Measurements from ENCODE around the gene LSMEM2.
A peak's percentile ranks its signal among the peaks of the same experiment; 100 is the strongest.
"Not testable (repeated sequence)": the region's sequence is repeated elsewhere in the genome, so short reads cannot be mapped to it uniquely, and the experiment has no call there.

The LSMEM2 gene

DNA sequence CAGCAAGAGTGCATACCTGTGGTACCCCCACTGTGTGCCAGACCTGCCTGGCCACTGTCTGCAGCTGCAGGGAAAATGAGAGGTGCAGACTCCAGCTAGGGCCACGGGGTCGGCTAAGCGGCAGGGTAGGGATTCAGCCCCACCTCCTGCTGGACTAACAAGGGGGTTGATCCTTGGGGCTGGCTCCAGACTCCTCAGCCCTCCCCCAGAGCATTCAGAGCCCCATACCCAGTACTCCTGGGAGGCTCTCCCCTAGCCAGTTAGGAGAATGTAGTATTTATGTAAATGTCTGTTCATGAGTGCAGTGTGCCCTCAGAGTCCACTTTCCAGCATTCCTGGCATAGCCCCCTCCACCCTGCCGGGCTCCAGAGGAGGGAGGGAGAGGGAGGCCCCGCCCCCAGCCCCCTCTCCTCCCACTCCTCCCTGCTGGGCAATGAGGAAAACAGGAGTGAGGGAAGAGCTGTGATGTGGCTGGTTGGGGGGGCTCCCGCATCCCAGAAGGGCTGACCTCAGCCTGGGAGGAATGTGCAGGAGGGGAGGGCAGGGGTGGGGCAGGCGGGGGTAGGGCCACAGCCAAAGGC is 14.4 kb upstream of the LSMEM2 start:
- DNase-seq (ENCODE audit: low read depth in 2 of 2, low spot score in 1 of 2), result no peak

- DNase-seq (ENCODE audit: low read depth in 2 of 2, low spot score in 1 of 2), result no peak
These were observed 13.9 kb upstream of the LSMEM2 start for GRCh38 chr3:50264964-50265485.

DNA sequence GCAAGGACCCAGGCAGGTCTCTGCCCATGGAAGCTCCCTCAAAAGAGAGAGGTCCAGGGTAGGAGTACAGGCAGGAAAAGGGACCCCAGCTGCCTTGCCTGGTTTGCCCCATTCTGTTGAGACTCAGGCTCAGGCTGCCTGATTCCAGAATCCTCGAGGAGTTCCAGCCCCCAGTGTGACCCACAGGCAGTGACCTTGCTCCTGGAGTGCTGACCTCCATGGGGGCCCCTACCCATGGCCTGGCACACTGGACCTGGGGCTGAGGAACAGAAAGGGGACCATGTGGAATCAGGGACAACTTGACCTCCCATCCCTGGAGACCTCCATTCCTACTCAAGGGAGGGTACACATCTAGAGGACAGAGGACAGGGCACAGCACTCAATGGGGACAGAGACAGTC is 13.3 kb upstream of the LSMEM2 start:
- no peak for DNase-seq (ENCODE audit: low read depth in 2 of 2, low spot score in 1 of 2)

DNA sequence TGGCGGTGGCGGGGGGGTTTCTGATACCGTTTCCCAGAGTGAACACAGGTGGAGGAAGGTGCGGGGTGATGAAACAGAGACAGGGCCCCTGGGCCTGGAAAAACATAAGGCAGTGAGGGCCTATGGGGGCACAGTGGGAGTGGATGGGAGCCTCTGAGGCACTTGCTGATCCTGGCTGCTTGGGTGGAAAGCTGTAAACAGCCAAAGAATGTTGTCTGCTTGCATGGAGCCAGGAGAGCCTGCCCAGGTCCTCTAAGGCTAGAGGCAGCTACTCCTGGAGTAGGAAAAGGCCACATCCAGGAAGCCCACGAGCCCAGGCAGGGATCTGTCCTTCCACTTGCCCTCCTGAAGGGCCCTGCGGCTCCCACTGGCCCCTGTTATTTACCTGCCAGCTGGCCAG is 12.9 kb upstream of the LSMEM2 start:
- DNase-seq (ENCODE audit: low read depth in 2 of 2, low spot score in 1 of 2), result no peak

GRCh38 chr3:50266836-50267235 is 12.1 kb upstream of the LSMEM2 start:
- no peak for DNase-seq (ENCODE audit: low read depth in 2 of 2, low spot score in 1 of 2)

DNA sequence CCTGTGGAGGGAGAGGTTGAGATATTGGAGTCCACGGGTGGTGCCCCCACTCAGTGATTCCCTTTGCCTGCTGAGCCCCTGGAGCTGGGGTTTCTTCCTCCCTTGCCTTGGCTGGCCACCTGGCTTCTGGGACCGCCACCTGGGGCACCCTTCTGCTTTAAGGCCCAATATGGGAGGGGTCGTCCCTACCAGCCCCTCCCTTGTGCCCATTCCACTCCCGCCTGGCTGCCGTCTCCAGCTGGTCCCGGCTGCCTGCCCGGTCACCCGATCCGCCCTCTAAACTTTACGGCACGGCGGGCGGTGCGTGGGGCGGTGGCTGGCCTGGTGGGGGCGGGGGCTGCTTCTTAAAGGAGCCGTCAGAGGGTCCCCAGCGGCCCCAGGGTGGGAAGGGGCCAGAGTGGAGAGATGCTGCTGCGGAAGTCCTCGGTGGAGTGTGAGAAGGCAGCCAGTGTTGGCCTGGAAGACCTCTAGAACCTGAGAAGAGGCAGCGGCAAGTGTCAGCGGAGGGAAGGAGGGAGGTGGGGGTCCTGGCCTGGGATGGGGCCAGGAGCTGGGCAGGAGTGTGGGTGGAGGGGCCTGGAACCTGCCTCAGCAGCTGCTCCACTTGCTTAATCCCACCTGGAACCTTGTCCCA is 11.5 kb upstream of the LSMEM2 start:
- DNase-seq (ENCODE audit: low read depth in 2 of 2, low spot score in 1 of 2), result no peak

DNA sequence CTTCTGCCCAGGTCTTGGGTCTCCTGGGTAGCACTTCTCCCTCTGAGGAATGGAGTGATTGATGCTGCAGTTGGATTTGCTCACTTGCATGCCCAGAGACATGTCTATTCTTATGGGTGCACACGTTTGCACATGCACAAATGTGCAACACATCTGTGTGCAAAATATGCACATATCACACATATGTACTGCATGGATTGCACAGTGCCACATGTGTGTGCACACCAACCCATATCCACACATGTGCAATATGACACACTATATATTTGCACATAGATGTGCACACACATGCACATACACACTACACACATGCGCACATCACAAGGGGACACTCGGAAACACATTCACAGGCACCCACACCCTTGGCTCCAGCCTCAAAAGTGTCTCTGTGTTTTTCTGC is 10.6 kb upstream of the LSMEM2 start:
- DNase-seq (ENCODE audit: low read depth in 2 of 2, low spot score in 1 of 2), result no peak

DNA sequence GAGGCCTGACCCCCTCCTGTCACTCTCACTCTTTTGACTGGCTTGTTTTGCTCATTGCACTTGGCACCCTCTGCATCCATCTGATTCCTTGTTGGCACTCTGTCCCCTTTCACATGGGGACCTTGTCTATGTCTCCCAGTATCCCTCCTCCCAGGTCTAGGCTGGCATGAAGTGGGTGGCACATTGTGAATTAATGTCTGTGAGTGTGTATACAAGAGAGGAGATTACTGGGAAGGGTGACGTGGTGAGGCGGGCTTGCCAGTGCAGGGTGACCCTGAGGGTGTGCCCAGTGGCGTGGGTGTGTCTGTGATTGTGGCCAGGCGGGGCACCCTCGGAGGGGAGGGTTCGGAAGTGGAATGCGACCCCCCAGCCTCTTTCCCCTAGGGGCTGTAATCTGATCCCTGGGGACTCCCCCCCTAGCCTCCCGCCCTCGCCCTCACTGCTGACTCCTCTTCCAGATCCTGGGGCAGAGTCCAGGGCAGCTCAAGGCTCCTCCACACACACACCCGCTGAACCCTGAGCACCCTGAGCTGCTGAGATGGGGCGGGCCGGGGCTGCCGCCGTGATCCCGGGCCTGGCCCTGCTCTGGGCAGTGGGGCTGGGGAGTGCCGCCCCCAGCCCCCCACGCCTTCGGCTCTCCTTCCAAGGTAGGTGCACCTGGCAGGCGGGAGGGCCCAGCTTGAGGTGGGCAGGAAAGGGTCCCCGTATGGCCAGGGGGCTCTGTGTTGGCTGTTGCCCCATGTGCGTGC is 10.0 kb upstream of the LSMEM2 start, which contains the start of gene SEMA3B:
Gene SEMA3B (plus strand): TSS at position 445 of the 749 bp plus-strand sequence. CDS start 94 bp downstream, at position 539.
- no peak for DNase-seq (ENCODE audit: low read depth in 2 of 2, low spot score in 1 of 2)

- DNase-seq (ENCODE audit: low read depth in 2 of 2, low spot score in 1 of 2), result no peak
These were observed 9.4 kb upstream of the LSMEM2 start for GRCh38 chr3:50269460-50269859.

GRCh38 chr3:50269977-50270413 is 8.9 kb upstream of the LSMEM2 start:
- no peak for DNase-seq (ENCODE audit: low read depth in 2 of 2, low spot score in 1 of 2)

DNA sequence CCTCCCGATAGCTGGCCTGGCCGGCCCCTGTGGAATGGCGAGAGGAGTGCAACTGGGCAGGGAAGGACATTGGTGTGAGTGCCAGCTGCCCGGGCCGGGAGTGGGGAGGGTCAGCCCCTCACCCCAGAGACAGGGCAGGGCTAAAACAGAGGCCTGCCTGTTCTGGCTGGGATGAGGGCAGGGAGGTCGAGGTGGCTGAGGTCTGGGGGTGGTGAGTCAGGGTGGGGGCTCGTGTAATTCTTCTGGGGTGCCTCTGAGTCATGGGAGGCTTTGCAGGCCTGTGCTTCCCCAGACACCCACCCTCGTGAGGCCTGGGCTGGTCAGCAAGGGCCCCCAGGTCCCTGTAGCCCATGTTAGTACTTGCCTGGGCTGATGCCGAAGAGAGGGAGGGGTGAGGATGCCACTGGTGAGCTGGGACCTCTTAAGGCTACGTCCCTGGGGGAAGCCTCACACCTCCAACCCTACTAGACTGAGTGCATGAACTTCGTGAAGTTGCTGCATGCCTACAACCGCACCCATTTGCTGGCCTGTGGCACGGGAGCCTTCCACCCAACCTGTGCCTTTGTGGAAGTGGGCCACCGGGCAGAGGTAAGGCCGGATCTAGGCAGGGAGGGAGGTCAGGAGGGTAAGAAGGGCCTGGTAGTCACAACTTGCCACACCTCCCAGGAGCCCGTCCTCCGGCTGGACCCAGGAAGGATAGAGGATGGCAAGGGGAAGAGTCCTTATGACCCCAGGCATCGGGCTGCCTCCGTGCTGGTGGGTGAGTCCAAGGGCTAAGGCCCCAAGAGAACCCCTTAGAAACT is 8.3 kb upstream of the LSMEM2 start:
- DNase-seq (ENCODE audit: low read depth in 2 of 2, low spot score in 1 of 2), result no peak

- no peak for DNase-seq (ENCODE audit: low read depth in 2 of 2, low spot score in 1 of 2)
These were observed 7.5 kb upstream of the LSMEM2 start for GRCh38 chr3:50271314-50271936.

GRCh38 chr3:50272538-50272910 is 6.4 kb upstream of the LSMEM2 start:
- DNase-seq (ENCODE audit: low read depth in 2 of 2, low spot score in 1 of 2), result not testable (repeated sequence)

- DNase-seq (ENCODE audit: low read depth in 2 of 2, low spot score in 1 of 2), result peak; percentile 77 to 84
These were observed 5.8 kb upstream of the LSMEM2 start for GRCh38 chr3:50272911-50273688.

GRCh38 chr3:50273689-50274065 is 5.2 kb upstream of the LSMEM2 start:
- no peak for DNase-seq (ENCODE audit: low read depth in 2 of 2, low spot score in 1 of 2)

DNA sequence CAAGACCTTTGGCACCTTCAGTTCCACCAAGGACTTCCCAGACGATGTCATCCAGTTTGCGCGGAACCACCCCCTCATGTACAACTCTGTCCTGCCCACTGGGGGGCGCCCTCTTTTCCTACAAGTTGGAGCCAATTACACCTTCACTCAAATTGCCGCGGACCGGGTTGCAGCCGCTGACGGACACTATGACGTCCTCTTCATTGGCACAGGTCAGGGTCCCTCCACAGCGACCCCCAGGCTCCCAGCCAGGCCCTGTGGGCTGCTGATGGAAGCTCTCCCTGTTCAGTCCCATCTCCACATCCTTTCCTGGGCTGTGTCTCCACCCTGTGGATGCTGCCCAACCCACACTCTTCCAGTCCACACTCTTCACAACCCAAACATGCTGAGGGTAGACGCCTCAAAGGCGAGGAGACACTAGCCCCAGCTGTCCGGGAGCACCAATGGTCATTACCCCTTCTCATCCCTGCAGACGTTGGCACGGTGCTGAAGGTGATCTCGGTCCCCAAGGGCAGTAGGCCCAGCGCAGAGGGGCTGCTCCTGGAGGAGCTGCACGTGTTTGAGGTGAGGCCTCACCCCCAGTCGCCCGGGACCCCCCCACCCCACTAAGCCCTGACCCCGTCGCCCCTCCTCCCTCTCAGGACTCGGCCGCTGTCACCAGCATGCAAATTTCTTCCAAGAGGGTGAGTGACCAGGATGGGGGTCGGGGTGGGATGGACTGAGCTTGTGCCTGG is 4.3 kb upstream of the LSMEM2 start:
- peak; percentile 27 to 44 for DNase-seq (ENCODE audit: low read depth in 2 of 2, low spot score in 1 of 2)

DNA sequence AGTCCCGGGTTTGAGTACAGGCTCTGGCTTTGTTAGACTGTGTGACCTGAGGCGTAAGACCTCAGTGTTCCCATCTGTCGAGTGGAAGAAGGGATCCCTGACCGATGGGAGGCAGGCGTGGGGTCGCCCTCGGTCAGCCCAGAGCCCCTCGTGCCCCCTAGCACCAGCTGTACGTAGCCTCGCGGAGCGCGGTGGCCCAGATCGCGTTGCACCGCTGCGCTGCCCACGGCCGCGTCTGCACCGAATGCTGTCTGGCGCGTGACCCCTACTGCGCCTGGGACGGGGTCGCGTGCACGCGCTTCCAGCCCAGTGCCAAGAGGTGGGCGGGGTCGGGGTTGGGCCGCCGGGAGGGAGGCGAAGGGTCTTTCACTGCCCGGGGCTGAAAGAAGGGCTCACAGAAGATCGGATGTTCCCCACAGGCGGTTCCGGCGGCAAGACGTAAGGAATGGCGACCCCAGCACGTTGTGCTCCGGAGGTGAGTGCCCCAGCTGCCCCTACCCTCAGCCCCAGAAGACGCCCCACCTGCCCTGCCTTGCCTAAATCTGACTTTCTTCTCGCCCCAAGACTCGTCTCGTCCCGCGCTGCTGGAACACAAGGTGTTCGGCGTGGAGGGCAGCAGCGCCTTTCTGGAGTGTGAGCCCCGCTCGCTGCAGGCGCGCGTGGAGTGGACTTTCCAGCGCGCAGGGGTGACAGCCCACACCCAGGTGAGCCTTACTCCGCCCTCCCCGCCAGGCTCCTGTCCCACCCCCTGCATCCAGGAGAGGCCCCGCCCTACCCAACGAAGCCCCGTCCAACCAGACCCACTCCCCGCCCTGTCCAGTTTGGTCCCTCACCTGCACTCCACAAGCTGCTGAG is 3.5 kb upstream of the LSMEM2 start:
- DNase-seq (ENCODE audit: low read depth in 2 of 2, low spot score in 1 of 2), result no peak

DNA sequence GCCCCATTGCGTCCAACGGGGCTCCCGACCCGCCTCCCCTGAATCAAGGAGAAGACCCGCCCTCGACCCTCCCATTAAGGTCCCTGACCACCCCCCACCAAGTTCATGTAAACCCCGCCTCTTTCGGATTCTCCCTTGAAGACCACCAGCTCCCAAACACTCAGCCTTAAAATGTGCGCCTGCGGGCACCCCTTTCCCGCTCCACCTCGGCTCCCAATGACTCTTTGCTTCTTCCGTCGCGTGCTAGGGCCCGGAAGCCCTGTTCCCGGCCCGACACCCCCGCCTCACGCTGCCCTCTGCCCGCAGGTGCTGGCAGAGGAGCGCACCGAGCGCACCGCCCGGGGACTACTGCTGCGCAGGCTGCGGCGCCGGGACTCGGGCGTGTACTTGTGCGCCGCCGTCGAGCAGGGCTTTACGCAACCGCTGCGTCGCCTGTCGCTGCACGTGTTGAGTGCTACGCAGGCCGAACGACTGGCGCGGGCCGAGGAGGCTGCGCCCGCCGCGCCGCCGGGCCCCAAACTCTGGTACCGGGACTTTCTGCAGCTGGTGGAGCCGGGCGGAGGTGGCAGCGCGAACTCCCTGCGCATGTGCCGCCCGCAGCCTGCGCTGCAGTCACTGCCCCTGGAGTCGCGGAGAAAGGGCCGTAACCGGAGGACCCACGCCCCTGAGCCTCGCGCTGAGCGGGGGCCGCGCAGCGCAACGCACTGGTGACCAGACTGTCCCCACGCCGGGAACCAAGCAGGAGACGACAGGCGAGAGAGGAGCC is 2.7 kb upstream of the LSMEM2 start:
- no peak for DNase-seq (ENCODE audit: low read depth in 2 of 2, low spot score in 1 of 2)
